GM18519 (cell line): Measurements from ENCODE around the gene PAK1.

Experiments
- ATAC-seq: cut with Tn5 transposase; IDR thresholded peaks from one replicate; pipeline ENCODE4 v1.9.1; 2021; ENCODE audit warnings: mild to moderate bottlenecking, moderate library complexity; ENCODE audit not compliant: unreplicated experiment, low FRiP score

Gene PAK1

GRCh38 chr11:77379253-77379652, 94.6 kb downstream of the PAK1 start:
- ATAC-seq, result no peak

GRCh38 chr11:77377734-77378133, 96.2 kb downstream of the PAK1 start:
- no peak for ATAC-seq

- no peak for ATAC-seq
These were observed 98.8 kb downstream of the PAK1 start for GRCh38 chr11:77375107-77375506.

- no peak for ATAC-seq
These were observed 99.3 kb downstream of the PAK1 start for GRCh38 chr11:77374611-77375031.

- ATAC-seq, result no peak
These were observed 99.8 kb downstream of the PAK1 start for GRCh38 chr11:77374108-77374507.

GRCh38 chr11:77372726-77373125, 101.2 kb downstream of the PAK1 start:
- ATAC-seq, result no peak

- ATAC-seq, result no peak
These were observed 102.2 kb downstream of the PAK1 start for GRCh38 chr11:77371646-77372045.

- ATAC-seq, result no peak
These were observed 103.7 kb downstream of the PAK1 start for GRCh38 chr11:77370217-77370616.

GRCh38 chr11:77361184-77361583, 112.7 kb downstream of the PAK1 start:
- ATAC-seq, result no peak

GRCh38 chr11:77359481-77359880, 114.4 kb downstream of the PAK1 start:
- ATAC-seq, result no peak

- no peak for ATAC-seq
These were observed 120.8 kb downstream of the PAK1 start for GRCh38 chr11:77353131-77353530.

GRCh38 chr11:77351281-77351886, 122.5 kb downstream of the PAK1 start:
- no peak for ATAC-seq

- ATAC-seq, result no peak
These were observed 125.9 kb downstream of the PAK1 start for GRCh38 chr11:77347948-77348347.

GRCh38 chr11:77346906-77347603, 126.8 kb downstream of the PAK1 start:
- no peak for ATAC-seq

- ATAC-seq, result no peak
These were observed 128.3 kb downstream of the PAK1 start for GRCh38 chr11:77345621-77346020.

GRCh38 chr11:77340501-77340900, 133.4 kb downstream of the PAK1 start:
- no peak for ATAC-seq

GRCh38 chr11:77332259-77332658, 141.6 kb downstream of the PAK1 start:
- no peak for ATAC-seq

GRCh38 chr11:77325159-77325558, 148.7 kb downstream of the PAK1 start:
- ATAC-seq, result no peak

- ATAC-seq, result no peak
These were observed 149.4 kb downstream of the PAK1 start for GRCh38 chr11:77324508-77324907.

GRCh38 chr11:77322926-77323590, 150.8 kb downstream of the PAK1 start:
- ATAC-seq, result no peak

- no peak for ATAC-seq
These were observed 151.4 kb downstream of the PAK1 start for GRCh38 chr11:77322506-77322905.

GRCh38 chr11:77320351-77320750, 153.5 kb downstream of the PAK1 start:
- no peak for ATAC-seq
